Stimulated activated naive CD8-positive, alpha-beta T cell treated with anti-CD3 and anti-CD28 coated beads, Interleukin-15, amount 100 ng/mL, for 72 hours (primary cell): ENCODE data around the gene VPS13D.
A peak's percentile ranks its signal among the peaks of the same experiment; 100 is the strongest.

Source experiments
- ATAC-seq: fragments of 150-1000 bp; cut with Tn5 transposase; 2 replicates; pipeline ENCODE4 v1.10.0; 2021; ENCODE audit warnings: mild to moderate bottlenecking, moderate library complexity
- DNase-seq, 2 donors: peaks; one replicate each; pipeline ENCODE4 v3.0.0; 2021 to 2022
- H3K27ac Mint-ChIP-seq, 2 donors: one replicate each; pipeline ENCODE4 v1.8.0; 2022; ENCODE audit warnings: mild to moderate bottlenecking in 2 of 2, mixed read lengths in 2 of 2, moderate library complexity in 2 of 2
- H3K27me3 Mint-ChIP-seq: one replicate; pipeline ENCODE4 v1.8.0; 2022; ENCODE audit warnings: mixed read lengths
- H3K4me1 Mint-ChIP-seq: one replicate; pipeline ENCODE4 v1.8.0; 2022; ENCODE audit warnings: mild to moderate bottlenecking, mixed read lengths
- H3K4me3 Mint-ChIP-seq, 2 donors: one replicate each; pipeline ENCODE4 v1.8.0; 2022; ENCODE audit warnings: mild to moderate bottlenecking in 2 of 2, mixed read lengths in 2 of 2, moderate library complexity in 1 of 2
- H3K9me3 Mint-ChIP-seq, 2 donors: one replicate each; pipeline ENCODE4 v1.8.0; 2022; ENCODE audit warnings: mixed read lengths in 2 of 2

VPS13D gene

GRCh38 chr1:12244585-12244984 lies 14.8 kb downstream of the VPS13D start:
- Mint-ChIP-seq H3K4me3 (no peak overlapping the region), H3K27me3 (no peaks in the 10 kb centered on the region), H3K9me3 (no peaks in the 10 kb centered on the region), H3K4me1 (peaks cover 7% of the 10 kb centered on the region), H3K27ac (peak overlapping the region in 1 of 2 donors; percentile 16)
- no peak for DNase-seq
- ATAC-seq, result no peak

GRCh38 chr1:12245116-12245515 lies 15.3 kb downstream of the VPS13D start:
- Mint-ChIP-seq H3K27me3 (no peaks in the 10 kb centered on the region), H3K4me3 (no peak overlapping the region), H3K4me1 (peaks cover 2% of the 10 kb centered on the region)

GRCh38 chr1:12245733-12246132 lies 15.9 kb downstream of the VPS13D start:
- H3K4me3 Mint-ChIP-seq, result no peak overlapping the region
- no peaks in the 10 kb centered on the region for H3K27me3 Mint-ChIP-seq
- H3K27ac Mint-ChIP-seq, result no peak overlapping the region
- no peak for ATAC-seq
- no peaks in the 10 kb centered on the region for H3K9me3 Mint-ChIP-seq
- DNase-seq, result no peak
- no peaks in the 10 kb centered on the region for H3K4me1 Mint-ChIP-seq

More at GRCh38 chr1:12245116-12245515, 15.3 kb downstream of the VPS13D start:
- H3K27ac Mint-ChIP-seq, result no peak overlapping the region
- DNase-seq, result no peak
- no peaks in the 10 kb centered on the region for H3K9me3 Mint-ChIP-seq
- no peak for ATAC-seq

GRCh38 chr1:12246584-12246983 lies 16.8 kb downstream of the VPS13D start:
- H3K4me3 Mint-ChIP-seq, result no peak overlapping the region
- no peaks in the 10 kb centered on the region for H3K27me3 Mint-ChIP-seq
- H3K9me3 Mint-ChIP-seq, result no peaks in the 10 kb centered on the region
- H3K27ac Mint-ChIP-seq, result no peak overlapping the region
- no peak for ATAC-seq
- no peaks in the 10 kb centered on the region for H3K4me1 Mint-ChIP-seq
- DNase-seq, result no peak

- DNase-seq, result no peak
- no peaks in the 10 kb centered on the region for H3K27me3 Mint-ChIP-seq
These were observed 19.4 kb downstream of the VPS13D start for GRCh38 chr1:12249181-12249580.

GRCh38 chr1:12249748-12250147 lies 19.9 kb downstream of the VPS13D start:
- DNase-seq (no peak), ATAC-seq (no peak)
- Mint-ChIP-seq H3K27ac (peak overlapping the region in 1 of 2 donors; percentile 83), H3K4me1 (no peaks in the 10 kb centered on the region), H3K27me3 (no peaks in the 10 kb centered on the region), H3K4me3 (no peak overlapping the region), H3K9me3 (no peaks in the 10 kb centered on the region)

More at GRCh38 chr1:12249181-12249580, 19.4 kb downstream of the VPS13D start:
- H3K27ac Mint-ChIP-seq, result no peak overlapping the region
- H3K4me3 Mint-ChIP-seq, result no peak overlapping the region
- no peaks in the 10 kb centered on the region for H3K4me1 Mint-ChIP-seq
- H3K9me3 Mint-ChIP-seq, result no peaks in the 10 kb centered on the region
- no peak for ATAC-seq

- H3K4me1 Mint-ChIP-seq, result no peaks in the 10 kb centered on the region
- ATAC-seq (no peak), DNase-seq (no peak)
- H3K27ac Mint-ChIP-seq, result no peak overlapping the region
- H3K27me3 Mint-ChIP-seq, result no peaks in the 10 kb centered on the region
- no peaks in the 10 kb centered on the region for H3K9me3 Mint-ChIP-seq
- H3K4me3 Mint-ChIP-seq, result no peak overlapping the region
These were observed 21.6 kb downstream of the VPS13D start for GRCh38 chr1:12251442-12251841.

- Mint-ChIP-seq H3K9me3 (no peaks in the 10 kb centered on the region), H3K27ac (no peak overlapping the region), H3K4me3 (no peak overlapping the region), H3K27me3 (no peaks in the 10 kb centered on the region), H3K4me1 (peaks cover 8% of the 10 kb centered on the region)
- ATAC-seq (no peak), DNase-seq (no peak)
These were observed 26.1 kb downstream of the VPS13D start for GRCh38 chr1:12255913-12256312.

DNA sequence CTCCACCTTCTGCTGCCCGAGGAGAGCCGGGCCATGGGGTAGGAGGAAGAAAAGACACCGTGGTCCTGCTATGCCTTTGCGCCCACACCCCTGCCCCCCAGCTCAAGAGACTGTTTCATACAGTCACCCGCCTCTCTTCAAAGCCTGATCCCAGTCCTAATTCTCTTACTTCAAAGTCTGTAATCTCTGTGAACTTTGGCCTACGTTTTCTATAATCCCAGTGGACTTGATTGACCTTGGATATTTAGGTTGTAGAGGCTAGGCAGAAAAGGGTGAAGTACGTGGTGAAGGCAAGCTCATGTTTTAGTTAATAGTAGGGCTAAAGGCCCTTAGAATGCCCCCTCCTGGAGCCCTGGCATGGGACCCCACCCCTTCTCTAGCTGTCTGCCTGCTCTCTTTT lies 28.4 kb downstream of the VPS13D start:
- no peaks in the 10 kb centered on the region for H3K27me3 Mint-ChIP-seq
- no peak for DNase-seq

GRCh38 chr1:12269351-12269750 lies 39.5 kb downstream of the VPS13D start:
- no peak overlapping the region for H3K4me3 Mint-ChIP-seq
- H3K27me3 Mint-ChIP-seq, result no peaks in the 10 kb centered on the region
- ATAC-seq (no peak), DNase-seq (no peak)
- H3K9me3 Mint-ChIP-seq, result no peaks in the 10 kb centered on the region
- H3K4me1 Mint-ChIP-seq, result no peaks in the 10 kb centered on the region
- H3K27ac Mint-ChIP-seq, result no peak overlapping the region

More for the DNA sequence above, 28.4 kb downstream of the VPS13D start:
- Mint-ChIP-seq H3K4me3 (no peak overlapping the region), H3K9me3 (no peaks in the 10 kb centered on the region), H3K4me1 (peaks cover 8% of the 10 kb centered on the region), H3K27ac (peak overlapping the region in 1 of 2 donors; percentile 83)
- ATAC-seq, result no peak

- no peak overlapping the region for H3K27ac Mint-ChIP-seq
- no peak for ATAC-seq
These were observed 41.2 kb downstream of the VPS13D start for GRCh38 chr1:12271033-12271432.

GRCh38 chr1:12272770-12273169 lies 42.9 kb downstream of the VPS13D start:
- Mint-ChIP-seq H3K27me3 (no peaks in the 10 kb centered on the region), H3K4me3 (no peak overlapping the region), H3K27ac (no peak overlapping the region), H3K4me1 (no peaks in the 10 kb centered on the region), H3K9me3 (no peaks in the 10 kb centered on the region)
- no peak for DNase-seq
- ATAC-seq, result no peak

More at GRCh38 chr1:12271033-12271432, 41.2 kb downstream of the VPS13D start:
- Mint-ChIP-seq H3K27me3 (no peaks in the 10 kb centered on the region), H3K9me3 (no peaks in the 10 kb centered on the region), H3K4me3 (no peak overlapping the region), H3K4me1 (no peaks in the 10 kb centered on the region)
- DNase-seq, result no peak

- no peak for ATAC-seq
- H3K4me1 Mint-ChIP-seq, result no peaks in the 10 kb centered on the region
- no peaks in the 10 kb centered on the region for H3K27me3 Mint-ChIP-seq
- no peak overlapping the region for H3K27ac Mint-ChIP-seq
- H3K4me3 Mint-ChIP-seq, result no peak overlapping the region
- no peaks in the 10 kb centered on the region for H3K9me3 Mint-ChIP-seq
- DNase-seq, result peak; percentile 8 to 36
These were observed 45.5 kb downstream of the VPS13D start for GRCh38 chr1:12275370-12275769.

GRCh38 chr1:12276225-12276624 lies 46.4 kb downstream of the VPS13D start:
- no peak for ATAC-seq
- no peaks in the 10 kb centered on the region for H3K9me3 Mint-ChIP-seq
- DNase-seq, result no peak
- no peak overlapping the region for H3K4me3 Mint-ChIP-seq
- no peaks in the 10 kb centered on the region for H3K4me1 Mint-ChIP-seq
- H3K27me3 Mint-ChIP-seq, result no peaks in the 10 kb centered on the region
- H3K27ac Mint-ChIP-seq, result no peak overlapping the region

DNA sequence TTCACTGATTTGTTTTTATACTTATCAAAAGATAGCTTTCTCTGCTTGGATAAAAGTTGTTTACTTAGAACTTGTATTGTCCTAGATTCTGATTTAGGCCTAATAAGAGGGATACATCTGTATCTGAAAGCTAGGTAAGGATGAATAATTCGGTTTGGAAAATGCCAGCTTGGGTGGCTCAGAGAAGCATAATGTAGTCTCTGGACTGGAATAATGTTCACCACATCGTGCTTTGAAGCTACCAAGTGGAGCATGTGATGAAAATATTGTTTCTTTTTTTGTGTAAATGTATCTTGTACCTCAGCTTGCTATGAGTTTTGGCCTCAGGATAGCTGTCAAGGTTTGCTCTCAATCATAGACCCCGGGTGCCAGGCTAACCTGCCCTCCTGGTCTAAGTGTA lies 49.2 kb downstream of the VPS13D start:
- H3K9me3 Mint-ChIP-seq, result no peaks in the 10 kb centered on the region
- no peak overlapping the region for H3K27ac Mint-ChIP-seq
- DNase-seq (no peak), ATAC-seq (no peak)
- no peaks in the 10 kb centered on the region for H3K27me3 Mint-ChIP-seq
- no peak overlapping the region for H3K4me3 Mint-ChIP-seq
- H3K4me1 Mint-ChIP-seq, result no peaks in the 10 kb centered on the region

- ATAC-seq, result no peak
- DNase-seq, result no peak
- Mint-ChIP-seq H3K4me3 (no peak overlapping the region), H3K27me3 (no peaks in the 10 kb centered on the region), H3K9me3 (no peaks in the 10 kb centered on the region), H3K4me1 (no peaks in the 10 kb centered on the region), H3K27ac (no peak overlapping the region)
These were observed 50.1 kb downstream of the VPS13D start for GRCh38 chr1:12279728-12280464.

GRCh38 chr1:12282142-12282541 lies 52.3 kb downstream of the VPS13D start:
- Mint-ChIP-seq H3K4me3 (no peak overlapping the region), H3K9me3 (no peaks in the 10 kb centered on the region), H3K4me1 (peaks cover 12% of the 10 kb centered on the region), H3K27ac (no peak overlapping the region), H3K27me3 (no peaks in the 10 kb centered on the region)
- ATAC-seq, result no peak
- no peak for DNase-seq
